ENCODE measurements around the gene FMNL2. TPM values are rescaled to one million over a fixed set of nuclear protein-coding genes. Genes with fewer than 3 reads are reported as not detected.

The FMNL2 gene
- total RNA-seq, 1 experiment from 2014 or later = 43.1 TPM

DNA sequence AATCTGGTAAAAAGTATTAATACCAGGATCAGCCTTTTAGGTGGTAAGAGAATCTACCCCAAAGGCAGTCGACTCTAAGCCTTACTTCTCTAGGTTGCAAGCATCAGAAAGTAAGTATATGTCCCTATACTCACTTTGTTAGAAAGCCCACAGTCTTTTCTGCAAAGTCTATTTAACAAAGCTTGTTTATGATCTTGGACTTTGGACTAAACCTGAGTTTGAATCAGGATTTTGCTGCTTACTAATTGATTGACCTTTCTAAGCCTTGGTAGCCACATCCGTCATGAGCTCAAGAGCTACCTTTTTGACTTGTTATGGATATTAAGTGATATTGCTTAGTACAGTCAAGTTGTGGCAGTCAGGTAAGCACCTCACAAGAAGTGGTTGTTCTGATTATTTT is 18.4 kb downstream of the FMNL2 start:
- no peaks in the 10 kb centered on the region for H3K9me3 ChIP-seq (ENCODE audit: low read depth, low read length, poor library complexity, severe bottlenecking)
- H3K27me3 ChIP-seq (replicated peaks; ENCODE audit: insufficient read depth, low read depth, low read length, poor library complexity) = no peaks in the 10 kb centered on the region
- no peak overlapping the region for H3K27ac ChIP-seq (ENCODE audit: low read depth, low read length, poor library complexity, severe bottlenecking)
- ChIA-PET CTCF (no interaction called here), POLR2A (ENCODE audit: low non-redundant PET) (no interaction called here)
- peaks cover 18% of the 10 kb centered on the region for H3K4me1 ChIP-seq (ENCODE audit: insufficient read depth, low read length, poor library complexity, severe bottlenecking)
- BruUV-seq (replicated peaks) = no TSS peak
- intact Hi-C loops (cut with micrococcal nuclease; ENCODE audit: unreplicated experiment) = no loop called here
- TF ChIP-seq, protein P1, sequence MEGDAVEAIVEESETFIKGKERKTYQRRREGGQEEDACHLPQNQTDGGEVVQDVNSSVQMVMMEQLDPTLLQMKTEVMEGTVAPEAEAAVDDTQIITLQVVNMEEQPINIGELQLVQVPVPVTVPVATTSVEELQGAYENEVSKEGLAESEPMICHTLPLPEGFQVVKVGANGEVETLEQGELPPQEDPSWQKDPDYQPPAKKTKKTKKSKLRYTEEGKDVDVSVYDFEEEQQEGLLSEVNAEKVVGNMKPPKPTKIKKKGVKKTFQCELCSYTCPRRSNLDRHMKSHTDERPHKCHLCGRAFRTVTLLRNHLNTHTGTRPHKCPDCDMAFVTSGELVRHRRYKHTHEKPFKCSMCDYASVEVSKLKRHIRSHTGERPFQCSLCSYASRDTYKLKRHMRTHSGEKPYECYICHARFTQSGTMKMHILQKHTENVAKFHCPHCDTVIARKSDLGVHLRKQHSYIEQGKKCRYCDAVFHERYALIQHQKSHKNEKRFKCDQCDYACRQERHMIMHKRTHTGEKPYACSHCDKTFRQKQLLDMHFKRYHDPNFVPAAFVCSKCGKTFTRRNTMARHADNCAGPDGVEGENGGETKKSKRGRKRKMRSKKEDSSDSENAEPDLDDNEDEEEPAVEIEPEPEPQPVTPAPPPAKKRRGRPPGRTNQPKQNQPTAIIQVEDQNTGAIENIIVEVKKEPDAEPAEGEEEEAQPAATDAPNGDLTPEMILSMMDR (conservative IDR thresholded peaks at IDR 0.05; ENCODE audit: low read depth, low read length) = no peak
- TF ChIP-seq EZH2 (IDR thresholded peaks at IDR 0.05; ENCODE audit: borderline replicate concordance, low read depth, low read length, poor library complexity, severe bottlenecking) = no peak
- no peak for DNase-seq (ENCODE audit: low spot score)
- no peak overlapping the region for H3K4me3 ChIP-seq (ENCODE audit: low read depth, low read length, poor library complexity, severe bottlenecking)
- H3K36me3 ChIP-seq (ENCODE audit: insufficient read depth, low read length, poor library complexity, severe bottlenecking) = no peaks in the 10 kb centered on the region

DNA sequence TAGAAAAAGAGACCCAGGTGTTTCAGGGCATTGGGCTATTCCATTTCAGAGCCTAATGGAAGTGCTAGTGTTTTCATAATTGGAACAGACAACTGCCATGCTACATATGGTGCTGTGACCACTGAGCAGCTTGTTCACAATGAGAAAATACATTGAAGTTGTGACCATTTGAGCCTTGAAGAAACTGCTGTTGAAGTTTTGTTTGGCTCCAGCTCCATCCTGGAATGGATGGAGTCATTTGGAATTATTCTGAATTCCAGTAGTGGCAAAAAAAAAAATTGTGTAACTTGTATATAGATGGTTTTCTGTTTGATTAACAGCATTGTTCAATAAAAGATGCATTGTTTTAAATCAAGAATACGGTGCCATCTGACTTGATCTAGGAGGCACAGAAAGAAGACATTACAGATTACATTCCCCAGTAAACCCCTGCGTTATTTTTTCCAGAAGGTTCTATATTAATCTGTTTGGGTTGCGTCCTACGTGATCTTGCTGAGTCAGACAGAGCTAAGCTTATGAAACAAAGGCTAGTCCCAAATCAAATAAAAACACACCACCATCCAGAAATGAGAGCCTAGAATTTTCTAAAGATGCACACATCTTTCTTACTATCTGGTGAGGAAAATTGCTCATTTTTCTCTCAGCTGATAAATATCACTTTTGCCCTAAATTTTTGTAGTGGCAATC is 19.2 kb downstream of the FMNL2 start:
- TF ChIP-seq, protein P1 (conservative IDR thresholded peaks at IDR 0.05; ENCODE audit: low read depth, low read length) = no peak
- Histone ChIP-seq H3K9me3 (ENCODE audit: low read depth, low read length, poor library complexity, severe bottlenecking) (no peaks in the 10 kb centered on the region), H3K4me1 (ENCODE audit: insufficient read depth, low read length, poor library complexity, severe bottlenecking) (peaks cover 18% of the 10 kb centered on the region), H3K4me3 (ENCODE audit: low read depth, low read length, poor library complexity, severe bottlenecking) (no peak overlapping the region), H3K36me3 (ENCODE audit: insufficient read depth, low read length, poor library complexity, severe bottlenecking) (no peaks in the 10 kb centered on the region), H3K27me3 (replicated peaks; ENCODE audit: insufficient read depth, low read depth, low read length, poor library complexity) (no peaks in the 10 kb centered on the region), H3K27ac (ENCODE audit: low read depth, low read length, poor library complexity, severe bottlenecking) (peak overlapping the region; percentile 40)
- CTCF ChIA-PET = no interaction called here
- POLR2A ChIA-PET (ENCODE audit: low non-redundant PET) = interaction anchor here (0.6 kb wide), 1 partner anchor 49 kb away, joined by 3 read pairs; no protein-coding TSS in a partner anchor
- intact Hi-C loops (cut with micrococcal nuclease; ENCODE audit: unreplicated experiment) = no loop called here
- no peak for DNase-seq (ENCODE audit: low spot score)
- no TSS peak for BruUV-seq (replicated peaks)

DNA sequence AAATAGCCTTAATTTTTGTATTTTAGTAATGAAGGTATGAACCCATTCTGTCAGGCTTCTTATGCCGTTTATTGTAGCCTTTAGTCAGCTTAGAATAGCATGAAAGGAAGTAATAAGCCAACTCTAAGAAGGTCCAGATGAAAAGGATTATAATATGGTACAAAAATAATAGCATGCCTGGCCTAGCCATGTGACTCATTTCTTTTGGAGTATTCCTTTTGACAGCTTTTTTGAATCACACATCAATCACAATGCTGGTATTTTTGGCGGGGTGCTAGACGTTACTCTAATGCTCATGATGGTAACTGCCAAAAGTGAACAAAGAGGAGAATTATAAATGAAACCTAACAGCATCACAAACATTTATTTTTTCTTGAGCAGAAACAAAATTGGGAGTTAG is 19.9 kb downstream of the FMNL2 start:
- CTCF ChIA-PET = no interaction called here

More for the DNA sequence above, 19.9 kb downstream of the FMNL2 start:
- POLR2A ChIA-PET (ENCODE audit: low non-redundant PET) = no interaction called here
- no peak overlapping the region for H3K4me3 ChIP-seq (ENCODE audit: low read depth, low read length, poor library complexity, severe bottlenecking)
- no peaks in the 10 kb centered on the region for H3K9me3 ChIP-seq (ENCODE audit: low read depth, low read length, poor library complexity, severe bottlenecking)
- H3K4me1 ChIP-seq (ENCODE audit: insufficient read depth, low read length, poor library complexity, severe bottlenecking) = peaks cover 18% of the 10 kb centered on the region
- H3K27me3 ChIP-seq (replicated peaks; ENCODE audit: insufficient read depth, low read depth, low read length, poor library complexity) = no peaks in the 10 kb centered on the region
- peak; percentile 81 for DNase-seq (ENCODE audit: low spot score)
- no peak for TF ChIP-seq EZH2 (IDR thresholded peaks at IDR 0.05; ENCODE audit: borderline replicate concordance, low read depth, low read length, poor library complexity, severe bottlenecking)
- TF ChIP-seq, protein P1 (conservative IDR thresholded peaks at IDR 0.05; ENCODE audit: low read depth, low read length) = no peak
- peak overlapping the region; percentile 40 for H3K27ac ChIP-seq (ENCODE audit: low read depth, low read length, poor library complexity, severe bottlenecking)
- intact Hi-C loops (cut with micrococcal nuclease; ENCODE audit: unreplicated experiment) = no loop called here
- H3K36me3 ChIP-seq (ENCODE audit: insufficient read depth, low read length, poor library complexity, severe bottlenecking) = no peaks in the 10 kb centered on the region
- BruUV-seq (replicated peaks) = no TSS peak

Measured in A673 (cell line).